GM19035 (cell line): ENCODE data around the gene UCK2.
A peak's percentile ranks its signal among the peaks of the same experiment; 100 is the strongest.

Source experiments
- ATAC-seq: cut with Tn5 transposase; IDR thresholded peaks from one replicate; pipeline ENCODE4 v1.9.1; 2021; ENCODE audit not compliant: unreplicated experiment

Gene UCK2

DNA sequence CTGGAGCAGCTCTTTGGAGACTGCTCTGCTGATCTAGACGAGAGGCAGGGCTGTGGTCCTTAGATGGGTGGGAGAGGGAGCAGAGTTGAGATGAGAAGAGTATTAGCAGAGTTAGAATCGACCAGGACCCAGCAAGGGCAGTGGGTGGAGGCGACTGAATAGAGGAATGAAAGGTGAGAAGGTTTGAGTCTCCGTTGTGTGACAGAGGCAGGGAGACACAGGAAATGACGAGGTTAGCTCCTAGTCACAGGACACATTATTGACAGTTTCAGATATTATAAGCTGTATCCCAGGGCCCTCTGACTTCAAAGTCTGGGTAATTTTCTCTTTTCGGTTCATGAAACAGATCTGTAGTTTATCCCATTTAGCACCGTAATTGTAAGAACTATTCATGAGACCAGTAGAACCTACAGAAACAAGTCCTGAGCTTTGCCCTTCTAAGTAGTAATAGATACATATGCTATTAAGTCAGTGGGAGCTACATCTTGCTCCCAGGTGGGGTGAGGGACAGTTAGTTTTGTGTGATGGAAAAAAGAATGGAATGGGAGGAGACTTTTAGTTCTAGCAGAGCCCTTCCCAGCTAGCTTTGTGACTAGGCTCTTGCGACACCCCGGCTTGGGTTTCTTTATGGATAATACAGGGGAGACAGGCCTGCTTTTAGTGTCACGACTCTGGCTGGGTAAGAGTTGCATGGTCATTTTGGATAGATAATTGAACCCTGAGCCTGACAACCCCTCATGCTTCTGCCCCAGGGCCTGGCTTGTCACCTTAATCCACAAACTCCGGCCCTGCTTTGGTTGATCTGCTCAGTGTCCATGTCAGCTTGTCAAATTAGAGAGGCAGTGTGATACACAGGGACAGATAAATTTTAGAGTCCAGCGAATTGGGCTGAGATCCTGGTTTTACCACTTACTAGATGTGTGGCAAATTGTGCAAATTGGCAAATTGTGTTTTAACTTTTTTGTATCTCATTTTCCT is 70.2 kb downstream of the UCK2 start:
- ATAC-seq = no peak

DNA sequence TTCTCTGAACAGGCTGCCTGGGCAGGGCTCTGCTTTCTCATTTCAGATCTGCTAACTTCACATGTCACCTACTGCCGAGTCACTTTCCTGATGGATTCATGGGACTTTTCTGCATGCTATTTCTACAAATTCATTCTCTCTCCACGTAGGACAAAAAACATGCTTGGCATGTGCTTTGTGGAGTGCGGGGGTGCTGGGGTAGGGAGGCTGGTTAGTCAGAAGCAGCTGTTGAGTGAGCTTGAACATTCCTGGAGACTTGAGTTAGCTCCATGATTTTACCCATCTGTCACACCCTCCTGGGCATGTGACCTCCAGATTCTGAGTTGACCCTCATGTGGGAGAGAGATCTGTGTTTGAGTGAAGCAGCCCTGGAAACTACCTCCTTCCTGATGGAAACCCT is 71.4 kb downstream of the UCK2 start:
- no peak for ATAC-seq

DNA sequence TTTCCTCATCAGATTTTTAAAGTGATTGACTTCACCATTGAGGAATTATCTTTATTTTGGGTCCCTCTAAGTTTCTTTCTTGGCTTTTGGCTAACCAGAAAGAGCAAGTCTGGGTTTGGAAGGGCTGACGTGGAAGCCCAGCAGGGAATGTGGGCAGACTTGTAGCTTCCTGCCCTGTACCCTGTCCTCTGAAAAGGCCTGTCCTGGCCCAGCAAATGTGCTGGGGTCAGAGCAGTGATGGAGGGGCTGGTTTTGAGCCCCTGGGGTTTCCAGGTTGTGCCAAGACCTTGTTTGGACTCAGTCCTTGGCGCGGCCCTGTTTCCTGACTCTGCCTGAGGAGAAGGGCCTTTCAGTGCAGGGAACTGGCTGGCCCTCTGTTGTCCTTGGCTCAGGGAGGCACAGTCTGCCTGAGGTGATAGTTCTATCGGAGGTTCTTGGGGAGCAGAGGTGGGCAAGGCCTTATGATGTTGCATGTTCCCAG is 72.1 kb downstream of the UCK2 start:
- ATAC-seq = no peak

DNA sequence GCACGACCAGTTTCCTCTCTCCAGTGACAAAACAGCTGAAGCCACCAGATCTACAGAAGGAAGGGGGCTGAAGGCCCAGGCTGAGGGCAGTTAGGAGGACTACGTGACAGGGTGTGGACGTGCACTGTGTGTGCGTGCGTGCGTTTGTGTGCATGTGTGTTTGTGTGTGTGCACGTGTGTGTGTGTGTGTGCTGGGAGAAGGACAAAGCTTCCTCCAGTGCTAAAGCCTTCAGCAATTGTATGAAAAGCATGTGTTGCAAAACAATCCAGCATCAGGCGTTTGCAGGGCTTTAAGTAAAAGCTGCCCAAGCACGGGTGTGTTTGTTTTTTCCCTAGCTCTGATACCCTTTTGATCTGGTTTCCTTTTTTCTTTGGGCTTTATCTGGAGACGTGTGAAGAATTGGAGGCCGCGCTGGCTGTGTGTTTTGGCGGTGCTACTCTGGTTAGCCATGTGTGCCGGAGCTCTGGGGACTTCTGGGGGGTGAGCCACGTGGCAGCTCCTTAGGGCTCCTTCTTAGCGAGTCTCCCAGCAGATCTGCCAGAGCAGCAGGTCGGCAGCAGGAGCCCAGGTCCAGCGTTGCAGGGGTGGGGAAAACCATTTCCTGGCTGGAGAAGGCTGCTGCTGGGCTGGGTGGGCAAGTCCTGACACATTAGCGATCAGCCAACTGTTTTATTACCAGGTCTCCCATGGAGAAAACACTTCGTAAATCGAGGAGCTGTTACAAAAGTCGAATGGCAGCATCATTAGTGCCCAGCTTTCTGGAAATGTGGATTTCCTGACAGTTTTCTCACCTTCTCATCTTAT is 73.4 kb downstream of the UCK2 start:
- no peak for ATAC-seq

DNA sequence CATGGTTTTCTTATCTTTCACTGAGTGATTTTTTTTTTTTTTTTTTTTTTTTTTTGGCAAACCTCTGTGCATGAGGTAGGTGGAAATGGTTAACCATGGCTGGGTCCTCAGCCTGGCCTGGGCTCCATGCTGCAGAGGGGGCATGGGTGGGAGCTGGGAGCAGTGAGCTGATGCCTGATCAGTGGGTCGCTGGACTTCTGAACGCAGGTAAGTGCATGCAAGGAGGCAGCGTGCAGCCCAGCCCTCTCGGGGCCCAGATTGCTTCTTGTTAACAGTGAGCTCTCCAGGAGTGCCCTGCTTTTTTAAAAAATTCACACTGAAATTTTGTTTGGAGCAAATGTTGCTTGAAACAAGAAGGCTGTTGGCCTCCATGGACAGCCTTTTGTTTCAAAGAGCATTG is 75.2 kb downstream of the UCK2 start:
- ATAC-seq = no peak

DNA sequence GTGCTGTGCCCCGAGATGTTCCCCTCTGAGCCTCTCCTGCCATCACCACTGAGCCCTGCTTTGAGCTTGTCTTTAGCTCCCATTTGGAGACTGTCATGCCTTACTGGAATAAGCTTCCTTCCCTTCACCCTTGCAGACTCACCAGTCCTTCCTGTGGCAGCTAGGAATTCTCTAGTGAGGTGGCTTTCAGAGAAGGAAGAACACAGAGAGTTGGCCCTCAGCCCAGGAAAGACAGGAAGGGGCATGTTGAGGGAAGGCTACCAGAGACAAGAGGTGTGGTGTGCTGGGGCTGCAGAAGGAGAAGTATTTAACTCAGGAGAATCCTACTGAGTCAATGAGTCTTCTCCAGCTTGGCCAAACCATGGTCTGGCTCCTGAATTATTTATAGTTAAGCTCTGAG is 76.3 kb downstream of the UCK2 start:
- ATAC-seq = no peak

DNA sequence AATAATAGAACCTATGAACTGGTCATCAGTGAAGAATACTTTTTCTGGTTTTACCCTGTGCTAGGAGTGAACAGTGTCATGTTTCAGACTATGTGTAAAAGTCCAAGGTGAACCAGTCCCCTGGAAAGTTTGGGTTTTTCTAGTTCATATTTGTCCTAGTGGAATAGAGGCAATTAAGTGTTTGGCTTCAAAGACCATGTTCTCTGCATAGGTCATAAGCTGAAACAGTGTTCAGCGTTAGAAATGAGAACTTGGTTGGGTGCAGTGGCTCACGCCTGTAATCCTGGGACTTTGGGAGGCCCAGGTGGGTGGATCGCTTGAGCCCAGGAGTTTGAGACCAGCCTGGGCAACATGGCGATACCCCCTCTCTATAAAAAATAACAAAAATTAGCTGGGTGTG is 77.5 kb downstream of the UCK2 start:
- ATAC-seq = no peak

DNA sequence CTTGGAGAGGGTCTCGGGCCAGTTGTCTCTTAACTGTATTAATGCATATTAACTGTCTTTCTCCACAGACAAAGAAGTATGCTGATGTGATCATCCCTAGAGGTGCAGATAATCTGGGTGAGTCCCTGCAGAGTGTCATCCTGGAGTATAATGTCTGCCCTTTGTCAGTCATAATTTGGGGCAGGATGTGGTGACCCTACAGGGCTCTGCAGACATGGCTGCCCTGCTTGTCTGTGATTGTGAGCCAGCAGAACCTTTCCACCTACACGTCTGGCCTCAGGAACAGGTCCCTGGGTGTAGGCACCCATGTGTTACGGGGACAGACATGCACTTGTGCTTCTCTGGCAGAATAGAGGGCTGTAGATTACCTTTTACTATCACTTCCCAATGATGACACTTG is 78.4 kb downstream of the UCK2 start:
- ATAC-seq = no peak

DNA sequence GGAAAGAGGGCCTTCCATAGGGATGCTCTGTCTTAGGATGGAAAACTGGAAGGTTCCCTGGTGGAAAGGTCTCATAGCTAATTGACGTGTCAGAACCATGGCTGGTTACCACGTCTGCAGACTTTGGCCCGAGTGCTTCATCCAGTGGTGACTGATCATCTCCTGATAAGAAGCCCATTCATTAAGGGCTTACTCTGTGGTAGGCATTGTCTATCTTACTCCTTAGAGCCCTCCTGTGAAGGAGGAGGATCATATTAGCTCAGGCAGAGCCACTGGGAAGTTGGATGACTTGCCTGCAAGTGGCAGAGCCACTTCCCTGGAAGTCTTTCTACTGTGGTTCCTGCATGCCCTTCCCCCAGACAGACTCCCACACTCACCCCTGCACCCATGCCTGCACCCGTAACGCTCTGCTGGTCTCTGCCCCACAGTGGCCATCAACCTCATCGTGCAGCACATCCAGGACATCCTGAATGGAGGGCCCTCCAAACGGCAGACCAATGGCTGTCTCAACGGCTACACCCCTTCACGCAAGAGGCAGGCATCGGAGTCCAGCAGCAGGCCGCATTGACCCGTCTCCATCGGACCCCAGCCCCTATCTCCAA is 79.9 kb downstream of the UCK2 start:
- no peak for ATAC-seq

DNA sequence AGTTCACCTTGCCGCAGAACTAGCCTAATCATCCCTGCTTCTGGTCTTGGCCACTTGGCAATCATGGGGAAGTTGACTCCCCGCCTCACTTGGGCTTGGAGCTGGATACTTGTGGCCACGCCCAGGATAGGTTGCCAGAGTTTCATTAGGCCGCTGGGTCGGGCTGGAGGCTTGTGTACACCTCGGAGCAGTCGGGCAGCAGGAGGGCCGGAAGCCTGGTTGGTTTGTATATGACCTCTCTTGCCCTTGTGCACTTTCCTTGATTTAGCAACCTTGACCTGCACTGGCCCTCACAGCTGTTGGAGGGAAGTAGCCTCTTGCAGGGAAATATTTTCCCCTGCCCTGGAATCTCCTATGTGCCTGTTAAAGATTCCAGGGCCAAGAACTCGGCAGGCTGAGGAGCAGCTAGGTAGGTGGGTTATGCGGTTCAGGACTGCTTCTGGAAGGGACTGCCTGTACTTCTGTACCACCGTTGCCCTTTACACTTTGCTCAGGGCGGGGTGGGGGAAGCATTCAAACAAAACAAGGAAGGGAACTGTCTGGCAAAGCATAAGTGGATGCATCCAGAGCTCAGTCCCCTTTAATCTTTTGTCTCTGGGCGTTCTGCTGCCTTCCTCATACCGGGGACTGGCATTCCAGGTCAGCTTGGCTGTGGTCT is 83.5 kb downstream of the UCK2 start:
- ATAC-seq = no peak

DNA sequence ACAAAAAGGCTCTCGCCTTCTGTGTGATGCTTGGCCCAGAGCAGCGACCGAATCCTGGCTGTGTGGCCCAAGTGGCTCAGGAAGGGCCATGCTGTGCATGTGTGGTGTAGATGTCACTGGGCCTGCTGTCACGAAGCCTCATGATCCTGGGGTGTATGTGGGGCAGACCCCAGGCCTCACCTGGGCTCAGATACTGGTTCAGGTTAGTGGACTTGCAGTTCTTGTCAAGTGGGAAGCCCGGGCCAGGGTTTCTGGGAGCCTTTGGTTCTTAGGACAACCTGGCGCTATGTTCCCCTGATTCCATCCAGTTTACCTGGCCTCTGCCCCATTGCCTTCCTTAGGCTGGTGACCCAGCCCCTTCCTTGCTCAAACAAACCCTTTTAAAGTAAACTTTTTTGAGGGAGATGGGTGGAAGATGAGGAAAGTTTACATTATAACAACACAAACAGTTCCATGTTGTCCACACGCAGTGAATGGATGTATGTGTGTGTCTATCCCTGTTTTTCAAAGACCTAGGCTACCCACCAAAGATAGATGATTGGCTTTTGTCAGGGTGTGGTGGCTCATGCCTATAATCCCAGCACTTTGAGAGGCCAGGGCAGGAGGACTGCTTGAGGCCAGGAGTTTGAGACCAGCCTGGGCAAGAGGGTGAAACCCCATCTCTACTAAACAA is 84.3 kb downstream of the UCK2 start:
- no peak for ATAC-seq

DNA sequence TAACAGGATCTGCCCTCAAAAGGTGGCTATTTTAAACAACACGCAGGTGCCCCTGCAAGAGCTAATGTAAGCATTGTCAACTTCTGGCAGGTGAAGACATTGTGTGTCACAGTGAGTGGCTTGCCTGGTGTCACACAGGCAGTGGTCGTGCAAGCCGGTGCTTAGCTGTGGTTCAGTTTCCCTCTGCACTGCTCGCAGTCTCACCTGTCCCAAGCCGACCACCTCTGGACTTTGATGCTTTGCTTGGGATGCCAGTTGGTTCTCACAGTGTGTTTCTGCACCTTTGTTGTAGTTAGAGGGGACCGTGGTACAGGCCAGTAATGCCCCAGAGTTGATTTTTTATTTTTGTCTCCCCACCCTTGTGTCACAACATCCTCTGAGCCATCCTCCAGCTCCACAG is 85.2 kb downstream of the UCK2 start:
- no peak for ATAC-seq

DNA sequence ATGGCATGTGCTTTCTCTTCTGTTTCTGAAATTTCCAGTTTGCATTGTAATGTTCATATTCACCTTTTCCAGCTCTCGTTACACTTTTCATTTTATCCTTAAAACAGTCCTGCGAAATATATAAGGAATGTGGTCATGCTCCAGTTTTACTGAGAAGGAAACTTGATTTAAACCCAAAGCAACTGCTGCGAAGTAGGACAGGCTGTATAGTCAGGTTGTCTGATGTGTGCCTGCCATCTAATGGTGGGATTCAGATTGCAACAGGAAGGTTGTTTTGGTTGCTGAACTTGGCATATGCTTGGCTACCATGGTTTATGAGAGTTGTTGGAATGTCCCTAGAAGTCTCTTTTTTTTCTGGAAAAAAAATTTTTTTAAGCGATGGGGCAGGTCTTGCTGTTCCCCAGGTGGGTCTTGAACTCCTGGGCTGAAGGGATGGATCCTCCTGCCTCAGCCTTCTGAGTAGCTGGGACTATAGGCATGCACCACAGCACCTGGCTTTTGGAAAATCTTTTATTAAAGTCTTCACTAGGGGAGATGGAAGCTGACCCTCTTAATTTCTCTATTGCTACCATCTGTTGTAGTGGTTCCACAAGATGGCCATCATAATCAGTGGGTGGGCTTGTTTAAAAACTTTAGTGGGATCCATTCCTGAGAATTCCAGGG is 86.9 kb downstream of the UCK2 start:
- peak; percentile 88 for ATAC-seq

DNA sequence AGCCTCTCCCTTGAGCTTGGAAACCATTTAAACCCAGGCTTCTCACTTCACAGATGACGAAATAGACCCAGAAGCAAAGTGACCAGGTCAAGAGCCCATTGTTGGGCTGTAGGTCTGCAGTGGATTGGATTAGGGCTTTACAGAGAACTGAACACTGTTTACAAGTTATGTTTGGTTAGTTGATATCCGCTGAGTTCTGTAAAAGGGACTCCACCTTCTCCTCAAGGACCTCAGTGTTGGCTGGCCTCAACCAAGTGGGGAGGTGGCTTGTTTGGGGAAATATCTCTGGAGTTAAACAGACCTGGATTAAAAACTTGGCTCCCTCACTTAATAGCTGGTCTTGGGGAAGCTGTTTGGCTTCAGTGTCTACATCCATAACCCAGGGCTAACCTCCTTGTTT is 88.1 kb downstream of the UCK2 start:
- no peak for ATAC-seq

DNA sequence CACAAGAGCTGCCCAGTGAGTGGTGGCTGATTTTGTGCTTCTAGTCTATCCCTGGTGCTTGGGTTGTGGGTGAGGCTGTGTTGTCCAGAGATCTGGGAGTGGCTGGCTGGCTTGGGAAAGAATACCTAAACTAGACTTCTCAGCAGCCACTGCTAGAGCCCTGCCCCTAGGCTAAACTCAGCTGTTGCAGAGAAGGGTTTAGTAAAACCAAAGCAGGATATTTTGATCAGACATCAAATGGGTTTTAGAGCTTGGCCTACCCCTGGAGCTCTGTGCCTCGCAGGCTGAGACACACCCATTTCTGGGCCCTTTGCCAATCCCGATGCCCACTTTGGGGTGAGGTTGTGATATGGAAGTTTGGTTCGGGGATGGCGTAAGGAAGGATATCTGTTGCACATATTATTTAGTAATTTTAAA is 88.5 kb downstream of the UCK2 start:
- ATAC-seq = no peak

DNA sequence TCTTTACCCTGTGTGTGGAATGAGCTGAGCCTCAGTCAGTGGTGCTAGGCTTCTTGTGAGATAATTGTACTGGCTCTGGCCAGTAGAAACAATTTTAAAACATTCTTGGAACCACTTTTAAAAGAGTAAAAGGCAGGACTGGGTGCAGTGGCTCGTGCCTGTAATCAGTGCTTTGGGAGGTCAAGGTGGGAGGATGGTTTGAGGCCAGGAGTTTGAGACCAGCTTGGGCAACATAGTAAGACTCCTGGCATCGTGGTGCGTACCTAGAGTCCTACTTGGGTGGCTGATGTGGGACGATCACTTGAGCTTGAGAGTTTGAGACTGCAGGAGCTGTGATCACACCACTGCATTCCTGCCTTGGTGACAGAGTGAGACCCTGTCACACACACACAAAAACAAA is 89.8 kb downstream of the UCK2 start:
- ATAC-seq = no peak

DNA sequence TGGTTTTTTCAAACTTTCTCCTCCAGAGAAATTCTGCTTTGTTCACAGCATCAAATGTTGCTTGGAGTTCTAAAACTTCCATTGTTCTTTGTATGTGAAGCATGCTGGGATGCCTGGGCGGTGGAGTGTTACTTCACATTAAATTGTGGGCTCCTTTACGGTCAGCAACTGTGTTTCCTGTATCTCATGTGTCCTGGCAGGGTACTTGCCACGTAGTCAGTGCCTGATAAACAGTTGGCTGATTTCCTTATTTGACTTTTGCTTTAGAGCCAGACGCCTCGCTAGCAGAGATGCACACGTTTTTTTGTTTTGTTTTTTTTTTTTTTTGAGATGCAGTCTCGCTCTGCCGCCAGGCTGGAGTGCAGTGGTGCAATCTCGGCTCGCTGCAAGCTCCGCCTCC is 96.7 kb downstream of the UCK2 start:
- ATAC-seq = no peak

DNA sequence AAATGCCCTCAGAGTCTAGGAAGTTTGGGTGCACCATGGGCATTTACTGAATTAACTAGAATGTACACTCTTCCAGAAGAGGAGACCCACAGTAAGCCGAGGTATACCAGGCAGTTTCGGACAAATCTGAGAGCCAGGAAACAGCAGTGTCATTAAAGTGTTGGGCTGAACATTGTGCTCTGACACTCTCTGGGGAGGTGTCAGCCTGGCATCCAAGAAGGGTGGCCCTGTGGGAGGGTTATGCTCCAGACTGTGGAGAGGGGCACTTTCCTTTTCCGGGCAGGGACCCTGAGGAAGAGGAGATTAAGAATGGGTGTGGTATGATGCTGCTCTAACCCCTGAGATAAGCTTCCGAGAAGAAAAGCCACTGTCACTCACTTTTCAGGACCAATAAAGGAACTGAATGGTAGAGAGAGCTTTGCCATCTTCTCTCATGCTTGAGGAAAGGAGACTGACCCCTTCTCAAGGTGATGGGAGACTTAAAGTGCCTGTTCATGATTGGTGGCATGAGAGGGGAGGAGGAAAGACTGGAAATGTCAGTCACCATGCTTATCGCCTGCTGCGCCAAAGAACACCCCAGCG is 98.2 kb downstream of the UCK2 start:
- no peak for ATAC-seq

DNA sequence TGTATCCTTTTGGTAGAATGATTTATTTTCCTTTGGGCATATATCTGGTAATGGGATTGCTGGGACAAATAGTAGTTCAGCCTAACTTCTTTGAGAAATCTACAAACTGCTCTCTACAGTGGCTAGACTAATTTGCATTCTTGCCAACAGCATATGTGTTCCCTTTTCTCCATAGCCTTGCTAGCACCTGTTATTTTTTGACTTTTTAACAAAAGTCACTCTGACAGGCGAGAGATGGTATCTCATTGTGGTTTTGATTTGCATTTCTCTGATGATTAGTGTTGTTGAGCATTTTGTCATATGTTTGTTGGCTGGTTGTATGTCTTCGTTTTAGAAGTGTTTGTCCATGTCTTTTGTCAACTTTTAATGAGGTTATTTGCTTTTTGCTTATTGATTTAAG is 99.8 kb downstream of the UCK2 start:
- ATAC-seq = no peak
